HepG2 (cell line): ENCODE results near the gene PLAGL2. TPM values are rescaled to one million over a fixed set of nuclear protein-coding genes. Genes with fewer than 3 reads are reported as not detected.

Experiments used
- AGO1 ChIP-seq: fragments of 200-400 bp; formaldehyde crosslinking; IDR thresholded peaks from 2 replicates; pipeline ENCODE4 v1.6.1; 2017; ENCODE audit warnings: mild to moderate bottlenecking, low read depth, low read length, moderate library complexity; ENCODE audit not compliant: poor library complexity, severe bottlenecking
- AGO2 ChIP-seq: fragments of 200-400 bp; formaldehyde crosslinking; optimal IDR thresholded peaks from 2 replicates; pipeline ENCODE3; 2017; ENCODE audit warnings: mild to moderate bottlenecking, low read depth, low read length, moderate library complexity
- ARID4A ChIP-seq: sonication (generic); formaldehyde crosslinking; IDR thresholded peaks from 2 replicates; pipeline ENCODE4 v1.5.0; 2020; ENCODE audit warnings: mild to moderate bottlenecking, missing genetic modification reagents, borderline replicate concordance
- DMAP1 ChIP-seq: IDR thresholded peaks from 2 replicates; pipeline ENCODE4 v1.6.1; 2016
- GATAD1 ChIP-seq: IDR thresholded peaks from 2 replicates; pipeline ENCODE4 v1.6.1; 2016; ENCODE audit warnings: missing genetic modification reagents, missing compliant biosample characterization
- HHEX ChIP-seq: IDR thresholded peaks from 2 replicates; pipeline ENCODE4 v1.6.1; 2016; ENCODE audit warnings: control low read depth
- KLF11 ChIP-seq: IDR thresholded peaks from 2 replicates; pipeline ENCODE4 v1.6.1; 2016; ENCODE audit warnings: missing compliant biosample characterization
- MIER2 ChIP-seq: IDR thresholded peaks from 2 replicates; pipeline ENCODE4 v1.6.1; 2016; ENCODE audit warnings: missing biosample characterization, missing genetic modification reagents
- MTA1 ChIP-seq: sonication (generic); formaldehyde crosslinking; IDR thresholded peaks from 2 replicates; pipeline ENCODE4 v1.4.0; 2020; ENCODE audit warnings: missing genetic modification reagents, mild to moderate bottlenecking, borderline replicate concordance
- NFATC3 ChIP-seq: sonication (generic); formaldehyde crosslinking; IDR thresholded peaks from 2 replicates; pipeline ENCODE4 v1.5.1; 2020; ENCODE audit warnings: mild to moderate bottlenecking, missing genetic modification reagents
- NFE2 ChIP-seq: sonication (generic); formaldehyde crosslinking; IDR thresholded peaks from 2 replicates; pipeline ENCODE4 v1.4.0; 2020; ENCODE audit warnings: missing genetic modification reagents
- NFE2L1 ChIP-seq: sonication (generic); formaldehyde crosslinking; IDR thresholded peaks from 2 replicates; pipeline ENCODE4 v1.4.0; 2020; ENCODE audit warnings: missing genetic modification reagents, mild to moderate bottlenecking, borderline replicate concordance
- SKIL ChIP-seq: sonication (generic); formaldehyde crosslinking; IDR thresholded peaks from 2 replicates; pipeline ENCODE4 v1.8.0; 2022; ENCODE audit warnings: missing genetic modification reagents, mild to moderate bottlenecking, moderate library complexity, borderline replicate concordance
- U2AF2 ChIP-seq: fragments of 200-400 bp; formaldehyde crosslinking; IDR thresholded peaks from 2 replicates; pipeline ENCODE4 v1.6.1; 2017; ENCODE audit warnings: low read depth, mild to moderate bottlenecking, low read length
- ZFP1 ChIP-seq: IDR thresholded peaks from 2 replicates; pipeline ENCODE4 v1.6.1; 2016
- ZNF720 ChIP-seq: sonication (generic); formaldehyde crosslinking; IDR thresholded peaks from 2 replicates; pipeline ENCODE4 v1.4.0; 2020; ENCODE audit warnings: missing genetic modification reagents
- ZNF800 ChIP-seq: sonication (generic); formaldehyde crosslinking; IDR thresholded peaks from 2 replicates; pipeline ENCODE4 v1.4.0; 2020; ENCODE audit warnings: missing genetic modification reagents
- ZNF891 ChIP-seq: sonication (generic); formaldehyde crosslinking; IDR thresholded peaks from 2 replicates; pipeline ENCODE4 v1.5.0; 2020; ENCODE audit warnings: mild to moderate bottlenecking, missing genetic modification reagents
- polyA plus RNA-seq, 8 experiments: library from polyadenylated mRNA; depleted of rRNA in 3 of 8; stranded (reverse) in 7 of 8; unstranded in 1 of 8; fragments of >200 nt; fragmentation: Illumina TruSeq in 4 of 8; extraction: Trizol in 4 of 8; gene quantifications; 2 replicates each; pipeline versions ENCODE4 v1.2.1 to v1.2.3, GENCODE V29; 2011 to 2016; ENCODE audit warnings: low read depth in 4 of 8, missing spikeins in 1 of 8, mixed read lengths in 1 of 8; ENCODE audit not compliant: insufficient read depth in 1 of 8
- total RNA-seq, 5 experiments: library from RNA; depleted of rRNA; stranded (reverse); fragments of >200 nt; fragmentation: Illumina TruSeq; extraction: Trizol; gene quantifications; 2 replicates each; pipeline ENCODE4 v1.2.3, GENCODE V29; 2016; ENCODE audit warnings: low read depth in 1 of 5
- TF ChIP-seq, protein P1 (sequence below): sonication (generic); formaldehyde crosslinking; IDR thresholded peaks from 2 replicates; pipeline ENCODE4 v1.9.0; 2022; ENCODE audit warnings: low read depth, missing genetic modification reagents

The PLAGL2 gene
- total and polyA plus RNA-seq, 2 of the 13 experiments (the other 11 are each of a cell fraction or from before 2014, with no cell fraction given), result 15.2 to 15.3 TPM

- TF ChIP-seq SKIL (CRISPR knock-in tag) (no peak), HHEX (CRISPR knock-in tag) (no peak), U2AF2 (no peak), GATAD1 (0 out of 2 replicates have a peak, but pooled peaks have one; percentile 20), ZFP1 (CRISPR knock-in tag) (no peak), ZNF720 (CRISPR knock-in tag) (no peak), ZNF891 (CRISPR knock-in tag) (peak; percentile 66; the same call in 1 of the 2 replicates), DMAP1 (CRISPR knock-in tag) (no peak), AGO1 (no peak), MTA1 (CRISPR knock-in tag) (peak; percentile 43; the same call in 1 of the 2 replicates), NFATC3 (no peak), AGO2 (peak; percentile 38), NFE2L1 (CRISPR knock-in tag) (no peak), ZNF800 (CRISPR knock-in tag) (no peak), NFE2 (CRISPR knock-in tag) (no peak), KLF11 (CRISPR knock-in tag) (no peak), ARID4A (peak; percentile 43; the same call in 1 of the 2 replicates), MIER2 (no peak)
- TF ChIP-seq, protein P1, sequence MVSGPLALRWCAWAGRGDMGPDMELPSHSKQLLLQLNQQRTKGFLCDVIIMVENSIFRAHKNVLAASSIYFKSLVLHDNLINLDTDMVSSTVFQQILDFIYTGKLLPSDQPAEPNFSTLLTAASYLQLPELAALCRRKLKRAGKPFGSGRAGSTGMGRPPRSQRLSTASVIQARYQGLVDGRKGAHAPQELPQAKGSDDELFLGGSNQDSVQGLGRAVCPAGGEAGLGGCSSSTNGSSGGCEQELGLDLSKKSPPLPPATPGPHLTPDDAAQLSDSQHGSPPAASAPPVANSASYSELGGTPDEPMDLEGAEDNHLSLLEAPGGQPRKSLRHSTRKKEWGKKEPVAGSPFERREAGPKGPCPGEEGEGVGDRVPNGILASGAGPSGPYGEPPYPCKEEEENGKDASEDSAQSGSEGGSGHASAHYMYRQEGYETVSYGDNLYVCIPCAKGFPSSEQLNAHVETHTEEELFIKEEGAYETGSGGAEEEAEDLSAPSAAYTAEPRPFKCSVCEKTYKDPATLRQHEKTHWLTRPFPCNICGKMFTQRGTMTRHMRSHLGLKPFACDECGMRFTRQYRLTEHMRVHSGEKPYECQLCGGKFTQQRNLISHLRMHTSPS (CRISPR knock-in tag), result peak; percentile 44; the same call in 1 of the 2 replicates
These were observed 52.2 kb downstream of the PLAGL2 start (continued) for GRCh38 chr20:32155017-32155981.
